DMS79 (cell line): ENCODE results near the gene HBA2.
"Not testable (repeated sequence)": the region's sequence is repeated elsewhere in the genome, so short reads cannot be mapped to it uniquely, and the experiment has no call there.

Experiments used
- DNase-seq: peaks from one replicate; lab custom pipeline; 2025; lab: John Stamatoyannopoulos, UW

Gene HBA2

DNA sequence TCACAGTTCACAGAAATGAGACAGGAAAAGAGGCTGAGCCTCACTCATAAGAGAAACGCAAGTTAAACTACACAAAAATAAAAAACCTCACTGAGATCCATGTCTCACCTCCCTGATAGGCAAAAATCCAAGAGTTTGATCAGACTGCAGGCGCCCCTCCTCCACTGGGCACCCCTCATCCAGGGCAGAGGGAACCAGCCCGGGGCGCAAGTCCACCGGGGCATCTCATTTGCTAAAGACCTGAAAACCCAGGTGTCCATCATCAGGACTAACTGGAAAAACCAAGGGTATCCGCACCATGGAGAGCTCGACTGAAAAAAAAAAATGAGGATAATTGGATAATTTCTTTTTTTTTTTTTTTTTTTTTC is 17.7 kb upstream of the HBA2 start:
- no peak for DNase-seq

DNA sequence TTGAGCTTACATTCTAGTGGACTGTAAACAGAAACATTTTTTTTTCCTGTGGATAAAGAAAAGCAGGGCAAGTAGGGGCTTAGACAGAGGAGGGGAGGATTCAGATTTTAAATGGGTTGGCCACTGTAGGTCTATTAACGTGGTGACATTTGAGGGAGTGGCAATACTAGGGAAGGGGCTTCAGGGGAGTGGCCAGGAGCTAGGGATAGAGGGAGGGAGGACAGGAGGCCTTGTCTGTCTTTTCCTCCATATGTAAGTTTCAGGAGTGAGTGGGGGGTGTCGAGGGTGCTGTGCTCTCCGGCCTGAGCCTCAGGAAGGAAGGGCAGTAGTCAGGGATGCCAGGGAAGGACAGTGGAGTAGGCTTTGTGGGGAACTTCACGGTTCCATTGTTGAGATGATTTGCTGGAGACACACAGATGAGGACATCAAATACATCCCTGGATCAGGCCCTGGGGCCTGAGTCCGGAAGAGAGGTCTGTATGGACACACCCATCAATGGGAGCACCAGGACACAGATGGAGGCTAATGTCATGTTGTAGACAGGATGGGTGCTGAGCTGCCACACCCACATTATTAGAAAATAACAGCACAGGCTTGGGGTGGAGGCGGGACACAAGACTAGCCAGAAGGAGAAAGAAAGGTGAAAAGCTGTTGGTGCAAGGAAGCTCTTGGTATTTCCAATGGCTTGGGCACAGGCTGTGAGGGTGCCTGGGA is 13.4 kb upstream of the HBA2 start:
- DNase-seq, result no peak

- not testable (repeated sequence) for DNase-seq
Observed at GRCh38 chr16:160242-160641, 12.4 kb upstream of the HBA2 start.

- DNase-seq, result no peak
Observed at GRCh38 chr16:160691-161190, 11.9 kb upstream of the HBA2 start.

DNA sequence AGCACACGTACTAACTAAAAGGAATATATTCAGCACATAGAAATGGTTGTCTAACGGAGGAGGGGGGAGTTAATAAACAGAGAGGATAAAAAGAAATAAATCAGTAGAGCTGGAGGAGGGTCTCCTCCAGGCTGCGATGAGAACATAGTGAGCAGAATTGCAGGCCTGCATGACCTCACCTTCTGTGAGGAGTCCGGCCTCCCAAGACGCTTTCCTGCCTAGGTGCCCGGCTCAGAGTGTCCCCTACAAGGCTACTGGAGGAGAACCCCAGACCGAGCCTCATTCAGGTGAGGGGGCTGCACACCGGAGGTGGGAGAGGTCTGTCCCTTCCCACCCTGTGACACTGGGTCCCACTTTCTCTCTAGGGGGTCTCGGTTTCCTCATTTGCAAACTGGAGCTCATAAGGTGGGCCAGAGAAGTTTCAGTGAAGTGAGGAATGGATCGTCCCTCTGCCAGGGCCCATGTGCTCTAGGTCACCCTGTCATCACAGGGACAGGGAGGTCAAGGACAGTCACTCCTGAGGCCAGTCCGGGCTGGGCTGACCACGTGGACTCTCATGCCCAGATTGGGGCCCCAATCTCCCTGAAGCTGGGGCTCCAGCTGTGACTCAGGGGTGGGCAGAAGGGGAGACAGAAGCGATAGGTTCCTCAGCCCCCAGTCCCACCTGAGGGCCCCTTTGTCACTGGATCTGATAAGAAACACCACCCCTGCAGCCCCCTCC is 10.2 kb upstream of the HBA2 start:
- DNase-seq, result no peak

DNA sequence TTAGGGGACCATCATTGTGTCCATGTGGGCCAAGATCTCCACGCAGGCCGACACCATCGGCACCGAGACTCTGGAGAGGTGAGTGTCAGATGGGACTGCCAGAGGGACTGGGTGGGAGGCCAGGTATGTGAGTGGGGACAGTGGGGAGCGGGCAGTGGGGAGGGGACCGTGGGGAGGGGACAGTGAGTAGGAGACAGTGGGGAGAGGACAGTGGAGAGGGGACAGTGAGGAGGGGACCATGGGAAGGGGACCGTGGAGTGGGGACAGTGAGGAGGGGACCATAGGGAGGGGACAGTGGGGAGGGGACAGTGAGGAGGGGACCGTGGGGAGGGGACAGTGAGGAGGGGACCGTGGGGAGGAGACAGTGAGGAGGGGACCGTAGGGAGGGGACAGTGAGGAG is 9.5 kb upstream of the HBA2 start:
- not testable (repeated sequence) for DNase-seq

GRCh38 chr16:163696-164095 is 9.0 kb upstream of the HBA2 start:
- DNase-seq, result not testable (repeated sequence)

DNA sequence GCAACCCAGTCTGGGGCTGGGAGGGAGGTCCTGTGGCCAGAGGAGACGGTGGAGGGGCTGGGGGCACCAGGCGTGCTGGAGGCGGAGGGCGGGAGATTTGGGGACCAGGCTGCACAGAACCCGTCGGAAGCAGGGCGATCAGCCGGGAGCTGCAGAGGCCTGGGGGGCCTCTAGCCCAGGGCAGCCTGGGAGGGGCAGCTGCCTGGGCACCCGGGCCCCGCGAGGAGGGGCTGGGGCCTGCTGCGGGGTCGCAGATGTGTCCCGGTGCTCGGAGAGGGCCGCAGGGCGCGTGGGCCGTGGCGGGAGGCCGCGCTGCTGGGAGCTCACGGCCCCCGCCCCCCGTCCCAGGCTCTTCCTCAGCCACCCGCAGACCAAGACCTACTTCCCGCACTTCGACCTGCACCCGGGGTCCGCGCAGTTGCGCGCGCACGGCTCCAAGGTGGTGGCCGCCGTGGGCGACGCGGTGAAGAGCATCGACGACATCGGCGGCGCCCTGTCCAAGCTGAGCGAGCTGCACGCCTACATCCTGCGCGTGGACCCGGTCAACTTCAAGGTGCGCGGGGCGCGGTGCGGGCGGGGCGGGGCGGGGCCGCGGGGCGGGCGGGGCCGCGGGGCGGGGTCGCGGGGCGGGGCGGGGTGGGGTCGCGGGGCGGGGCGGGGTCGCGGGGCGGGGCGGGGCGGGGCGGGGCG is 8.4 kb upstream of the HBA2 start:
- not testable (repeated sequence) for DNase-seq

DNA sequence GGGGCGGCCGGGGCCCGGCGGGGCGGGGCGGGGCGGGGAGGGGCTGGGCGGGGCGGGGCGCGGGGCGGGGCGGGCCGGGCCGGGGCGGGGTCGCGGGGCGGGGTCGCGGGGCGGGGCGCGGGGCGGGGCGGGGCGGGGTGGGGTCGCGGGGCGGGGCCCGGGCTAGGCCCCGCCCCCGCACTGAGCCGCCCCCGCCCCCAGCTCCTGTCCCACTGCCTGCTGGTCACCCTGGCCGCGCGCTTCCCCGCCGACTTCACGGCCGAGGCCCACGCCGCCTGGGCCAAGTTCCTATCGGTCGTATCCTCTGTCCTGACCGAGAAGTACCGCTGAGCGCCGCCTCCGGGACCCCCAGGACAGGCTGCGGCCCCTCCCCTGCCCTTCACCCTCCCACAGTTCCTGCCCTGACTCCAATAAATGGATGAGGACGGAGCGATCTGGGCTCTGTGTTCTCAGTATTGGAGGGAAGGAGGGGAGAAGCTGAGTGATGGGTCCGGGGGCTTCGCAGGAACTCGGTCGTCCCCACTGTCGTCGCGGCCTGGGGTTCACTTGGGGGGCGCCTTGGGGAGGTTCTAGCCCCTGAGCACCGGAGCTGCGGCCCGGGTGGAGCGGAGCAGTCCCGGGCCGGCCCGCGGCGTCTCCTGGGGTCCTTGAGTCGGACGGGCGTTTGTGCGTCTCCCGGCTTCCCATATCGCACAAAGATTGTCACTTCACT is 7.7 kb upstream of the HBA2 start:
- DNase-seq, result no peak

- DNase-seq, result no peak
Observed at GRCh38 chr16:165539-166374, 6.9 kb upstream of the HBA2 start, which contains the start of gene HBM. HBM (plus strand) TSS chr16:165978; CDS start chr16:165998, 20 bp downstream.

DNA sequence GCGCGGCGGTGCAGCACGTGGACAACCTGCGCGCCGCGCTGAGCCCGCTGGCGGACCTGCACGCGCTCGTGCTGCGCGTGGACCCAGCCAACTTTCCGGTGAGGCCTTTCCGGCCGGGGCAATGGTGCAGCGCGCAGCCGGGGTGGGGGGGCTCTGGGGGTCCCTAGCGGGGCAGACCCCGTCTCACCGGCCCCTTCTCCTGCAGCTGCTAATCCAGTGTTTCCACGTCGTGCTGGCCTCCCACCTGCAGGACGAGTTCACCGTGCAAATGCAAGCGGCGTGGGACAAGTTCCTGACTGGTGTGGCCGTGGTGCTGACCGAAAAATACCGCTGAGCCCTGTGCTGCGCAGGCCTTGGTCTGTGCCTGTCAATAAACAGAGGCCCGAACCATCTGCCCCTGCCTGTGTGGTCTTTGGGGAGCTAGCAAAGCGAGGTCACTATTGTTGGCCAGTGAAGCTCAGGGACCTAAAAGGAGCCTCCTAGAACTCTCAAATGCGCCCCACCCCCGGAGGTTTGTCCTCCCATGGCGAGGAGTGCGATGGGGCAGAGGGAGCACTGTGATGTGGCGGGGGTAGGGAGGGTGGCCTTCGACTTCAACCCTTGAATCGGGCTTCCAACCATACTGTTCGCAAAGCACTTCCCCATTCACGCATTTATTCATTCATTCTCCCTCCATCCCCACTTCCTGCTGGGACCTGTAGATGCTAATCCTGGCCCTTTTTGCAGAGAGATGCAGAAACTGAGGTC is 6.1 kb upstream of the HBA2 start:
- no peak for DNase-seq

- DNase-seq, result no peak
Observed at GRCh38 chr16:167122-167690, 5.5 kb upstream of the HBA2 start.

DNA sequence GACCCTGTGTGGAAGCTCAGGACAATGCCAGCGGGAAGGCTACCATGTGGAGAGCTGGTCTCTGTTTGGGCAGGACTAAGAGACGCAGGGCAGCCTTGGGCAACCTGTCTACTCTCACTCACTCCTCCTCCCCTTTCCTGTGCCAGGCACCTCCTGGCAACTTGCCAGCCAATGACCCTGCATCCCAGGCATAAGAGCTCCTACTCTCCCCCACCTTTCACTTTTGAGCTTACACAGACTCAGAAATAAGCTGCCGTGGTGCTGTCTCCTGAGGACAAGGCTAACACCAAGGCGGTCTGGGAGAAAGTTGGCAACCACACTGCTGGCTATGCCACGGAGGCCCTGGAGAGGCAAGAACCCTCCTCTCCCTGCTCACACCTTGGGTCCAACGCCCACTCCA is 4.3 kb upstream of the HBA2 start:
- peak; percentile 27 for DNase-seq

DNA sequence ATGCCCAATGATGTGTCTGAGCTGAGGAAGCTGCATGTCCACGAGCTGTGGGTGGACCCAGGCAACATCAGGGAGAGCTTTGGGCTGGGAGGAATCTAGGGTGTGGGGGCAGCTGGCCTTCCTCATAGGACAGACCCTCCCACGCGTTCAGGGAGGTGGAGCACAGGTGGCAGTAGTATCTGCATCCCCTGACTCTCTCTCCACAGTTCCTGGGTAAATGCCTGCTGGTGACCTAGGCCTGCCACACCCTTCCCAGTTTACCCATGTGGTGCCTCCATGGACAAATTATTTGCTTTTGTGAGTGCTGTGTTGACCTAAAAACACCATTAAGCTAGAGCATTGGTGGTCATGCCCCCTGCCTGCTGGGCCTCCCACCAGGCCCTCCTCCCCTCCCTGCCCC is 3.7 kb upstream of the HBA2 start:
- no peak for DNase-seq

DNA sequence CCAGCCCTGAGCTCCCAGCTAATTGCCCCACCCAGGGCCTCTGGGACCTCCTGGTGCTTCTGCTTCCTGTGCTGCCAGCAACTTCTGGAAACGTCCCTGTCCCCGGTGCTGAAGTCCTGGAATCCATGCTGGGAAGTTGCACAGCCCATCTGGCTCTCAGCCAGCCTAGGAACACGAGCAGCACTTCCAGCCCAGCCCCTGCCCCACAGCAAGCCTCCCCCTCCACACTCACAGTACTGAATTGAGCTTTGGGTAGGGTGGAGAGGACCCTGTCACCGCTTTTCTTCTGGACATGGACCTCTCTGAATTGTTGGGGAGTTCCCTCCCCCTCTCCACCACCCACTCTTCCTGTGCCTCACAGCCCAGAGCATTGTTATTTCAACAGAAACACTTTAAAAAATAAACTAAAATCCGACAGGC is 2.6 kb upstream of the HBA2 start:
- DNase-seq, result not testable (repeated sequence)

GRCh38 chr16:170788-171187 is 1.9 kb upstream of the HBA2 start:
- no peak for DNase-seq

DNA sequence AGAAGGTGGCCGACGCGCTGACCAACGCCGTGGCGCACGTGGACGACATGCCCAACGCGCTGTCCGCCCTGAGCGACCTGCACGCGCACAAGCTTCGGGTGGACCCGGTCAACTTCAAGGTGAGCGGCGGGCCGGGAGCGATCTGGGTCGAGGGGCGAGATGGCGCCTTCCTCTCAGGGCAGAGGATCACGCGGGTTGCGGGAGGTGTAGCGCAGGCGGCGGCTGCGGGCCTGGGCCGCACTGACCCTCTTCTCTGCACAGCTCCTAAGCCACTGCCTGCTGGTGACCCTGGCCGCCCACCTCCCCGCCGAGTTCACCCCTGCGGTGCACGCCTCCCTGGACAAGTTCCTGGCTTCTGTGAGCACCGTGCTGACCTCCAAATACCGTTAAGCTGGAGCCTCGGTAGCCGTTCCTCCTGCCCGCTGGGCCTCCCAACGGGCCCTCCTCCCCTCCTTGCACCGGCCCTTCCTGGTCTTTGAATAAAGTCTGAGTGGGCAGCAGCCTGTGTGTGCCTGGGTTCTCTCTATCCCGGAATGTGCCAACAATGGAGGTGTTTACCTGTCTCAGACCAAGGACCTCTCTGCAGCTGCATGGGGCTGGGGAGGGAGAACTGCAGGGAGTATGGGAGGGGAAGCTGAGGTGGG is 657 bp downstream of the HBA2 start:
- DNase-seq, result not testable (repeated sequence)

- DNase-seq, result not testable (repeated sequence)
Observed at GRCh38 chr16:173928-174769, 1.5 kb downstream of the HBA2 start.
